Stimulated activated CD8-positive, alpha-beta memory T cell treated with anti-CD3 and anti-CD28 coated beads, Interleukin-2, amount 100 ng/mL, for 48 hours (primary cell): ENCODE results near the gene OXER1.

ENCODE experiments used
- DNase-seq, 2 donors: peaks; one replicate each; pipeline ENCODE4 v3.0.0-alpha.2; 2020; ENCODE audit warnings: low read depth in 2 of 2

The OXER1 gene

DNA sequence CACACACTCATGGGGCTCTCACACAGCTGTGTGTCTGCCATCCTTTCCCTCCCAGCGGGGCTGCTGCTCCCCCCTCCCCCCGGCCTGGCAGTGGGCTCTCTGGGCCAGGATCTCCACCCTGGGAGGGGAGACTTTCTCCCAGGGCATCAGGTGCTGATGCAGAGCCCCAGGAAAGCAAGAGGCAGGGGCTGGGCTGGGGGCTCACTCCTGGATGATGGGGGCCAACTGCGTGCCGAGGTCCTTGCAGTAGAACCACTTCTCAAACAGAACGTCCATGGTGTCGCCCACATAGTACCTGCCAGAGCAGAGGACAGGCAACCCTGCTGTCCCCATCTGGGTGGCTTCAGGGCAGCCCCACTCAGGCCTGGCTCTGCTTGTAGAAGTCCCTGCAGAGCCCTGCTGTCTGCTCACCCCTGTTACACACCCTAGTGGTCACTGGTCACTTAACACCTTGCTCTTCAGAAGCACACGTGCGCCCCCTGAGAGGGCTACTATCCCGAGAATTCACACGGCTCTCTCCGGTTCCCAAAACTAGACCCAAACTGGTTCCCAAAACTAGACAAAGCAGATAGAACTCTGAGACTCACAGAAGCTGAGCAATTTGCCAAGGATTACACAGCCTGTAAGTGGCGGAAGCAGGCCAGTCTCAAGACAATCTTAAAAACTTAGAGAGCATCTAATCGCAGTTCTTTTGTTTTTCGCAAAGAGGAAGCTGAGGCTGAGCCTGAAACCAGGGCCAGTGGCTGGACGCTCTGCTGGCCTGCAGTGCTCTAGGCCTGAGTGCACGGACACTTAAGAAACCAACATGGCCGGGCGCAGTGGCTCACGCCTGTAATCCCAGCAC is 6.6 kb upstream of the OXER1 start:
- DNase-seq = no peak

DNA sequence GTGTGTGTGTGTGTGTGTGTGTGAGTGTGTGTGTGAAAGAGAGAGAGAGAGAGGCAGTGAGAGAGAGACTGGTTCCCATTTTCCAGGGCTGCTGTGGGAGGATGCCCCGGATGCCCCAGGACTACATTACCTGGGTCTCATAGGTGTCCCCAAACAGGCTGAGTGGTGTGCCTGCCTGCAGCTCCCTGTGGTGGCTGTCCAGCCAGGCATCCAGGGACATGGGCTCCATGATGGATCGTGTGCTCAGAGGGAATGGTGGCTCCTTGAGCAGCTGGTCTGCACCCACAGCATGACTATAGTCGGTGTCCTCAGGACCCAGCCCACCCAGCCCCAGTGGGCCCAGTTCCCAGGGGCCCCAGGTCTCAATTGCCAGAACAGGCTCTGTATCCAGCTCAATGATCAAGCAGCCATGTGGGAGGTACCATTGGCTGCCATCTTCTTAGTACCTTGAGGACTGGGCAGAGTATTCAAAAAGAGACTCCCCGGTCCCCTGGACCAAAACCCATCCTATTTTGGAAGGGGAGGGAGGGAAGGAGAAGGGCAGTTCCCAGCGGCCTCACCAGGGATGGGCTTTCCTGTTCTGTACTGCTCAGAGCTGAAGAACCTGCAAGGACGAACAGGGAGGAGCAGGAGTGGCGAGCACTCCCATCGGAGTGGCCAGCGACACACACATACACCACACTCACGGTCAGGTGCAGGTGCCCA is 5.8 kb upstream of the OXER1 start:
- DNase-seq = no peak

DNA sequence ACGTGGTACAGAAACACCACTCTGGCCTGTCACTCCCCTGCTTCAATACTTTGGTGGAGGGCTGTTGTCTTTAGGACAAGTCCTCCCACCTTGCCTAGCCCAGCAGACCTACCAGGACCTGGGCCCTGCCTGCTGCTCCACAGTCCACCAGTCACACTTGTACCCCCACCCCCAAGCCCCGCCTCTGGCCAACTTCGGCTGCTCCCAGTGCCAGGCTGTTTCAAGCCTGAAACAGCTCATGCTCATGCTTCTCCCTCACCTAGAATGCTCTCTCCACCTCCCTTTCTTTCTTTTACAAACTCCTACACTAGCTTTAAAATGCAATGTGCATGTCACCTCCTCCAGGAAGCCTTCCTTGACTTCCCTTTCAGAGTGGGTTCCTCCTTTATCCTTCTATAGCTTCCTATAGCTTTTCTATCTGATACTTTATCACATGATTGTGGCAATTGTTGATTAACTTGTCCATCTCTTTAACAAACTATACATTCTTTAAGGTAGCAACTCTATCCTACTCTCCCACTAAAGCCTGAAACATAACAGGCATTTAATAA is 4.8 kb upstream of the OXER1 start:
- no peak for DNase-seq

- no peak for DNase-seq
Measured at GRCh38 chr2:42767899-42768705, 4.2 kb upstream of the OXER1 start.

GRCh38 chr2:42767080-42767898 is 3.4 kb upstream of the OXER1 start:
- DNase-seq = no peak

DNA sequence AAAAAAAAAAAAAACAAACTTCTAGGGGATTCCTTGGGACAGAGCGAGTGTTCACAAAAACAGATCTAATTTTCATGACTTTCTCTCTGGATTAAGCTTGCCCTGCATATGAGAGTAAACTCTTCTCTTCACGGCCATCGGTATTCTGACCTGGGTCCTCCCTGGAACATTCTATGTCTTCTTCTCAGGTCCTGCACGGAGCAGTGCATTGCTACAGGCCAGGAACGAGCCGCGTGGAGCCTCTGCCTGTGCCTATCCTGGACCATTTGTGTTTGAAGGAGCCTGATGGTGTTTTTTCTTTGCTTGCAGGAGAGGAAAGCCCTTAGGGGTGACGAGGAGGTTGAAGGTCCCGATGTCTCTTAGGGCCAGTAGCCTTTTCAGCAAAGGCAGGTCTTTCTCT is 1.8 kb upstream of the OXER1 start:
- DNase-seq = no peak

DNA sequence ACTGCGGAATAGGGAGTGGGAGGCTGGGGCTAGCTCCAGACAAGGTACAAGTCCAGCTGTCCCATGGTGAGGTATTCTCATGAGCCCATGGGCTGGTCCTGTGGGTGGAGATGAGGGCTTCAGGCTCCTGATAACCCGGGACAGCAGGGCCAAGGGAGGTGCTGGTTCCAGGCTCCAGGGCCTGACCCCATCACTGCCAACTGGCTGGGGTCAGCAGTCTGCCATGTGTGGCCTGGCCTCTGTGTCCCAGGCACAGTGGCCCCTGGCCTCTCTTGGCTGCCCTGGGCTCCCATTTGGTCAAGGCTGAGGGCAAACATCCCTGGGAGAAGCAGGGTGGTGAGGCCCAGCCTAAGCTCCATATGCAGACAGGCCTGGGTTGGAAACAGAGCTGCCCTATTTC is 966 bp upstream of the OXER1 start:
- no peak for DNase-seq

- DNase-seq = no peak
Measured at GRCh38 chr2:42762823-42763804, 821 bp downstream of the OXER1 start.

- DNase-seq = no peak
Measured at GRCh38 chr2:42762155-42762554, 1.8 kb downstream of the OXER1 start.

DNA sequence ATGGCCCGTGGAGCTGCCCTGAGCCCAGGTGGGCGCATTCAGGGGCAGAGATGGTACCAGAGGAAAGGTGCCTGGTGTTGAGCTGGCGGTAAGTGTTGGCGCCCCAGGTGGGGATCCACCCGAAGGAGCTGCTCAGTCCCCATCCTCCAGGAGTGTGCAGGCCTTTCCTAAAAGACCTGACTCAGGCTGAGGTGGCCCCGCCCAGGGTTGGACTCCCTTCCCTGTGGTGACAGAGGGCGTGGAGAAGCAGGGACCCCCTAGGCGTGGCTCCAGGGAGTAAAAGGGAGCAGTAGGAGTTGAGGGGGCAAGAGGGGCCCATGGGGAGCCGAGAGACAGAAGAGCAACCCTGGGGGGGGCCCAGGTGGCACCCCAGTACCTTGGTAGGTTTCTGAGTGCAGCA is 2.4 kb downstream of the OXER1 start:
- DNase-seq = no peak

- no peak for DNase-seq
Measured at GRCh38 chr2:42758751-42759150, 5.2 kb downstream of the OXER1 start.

DNA sequence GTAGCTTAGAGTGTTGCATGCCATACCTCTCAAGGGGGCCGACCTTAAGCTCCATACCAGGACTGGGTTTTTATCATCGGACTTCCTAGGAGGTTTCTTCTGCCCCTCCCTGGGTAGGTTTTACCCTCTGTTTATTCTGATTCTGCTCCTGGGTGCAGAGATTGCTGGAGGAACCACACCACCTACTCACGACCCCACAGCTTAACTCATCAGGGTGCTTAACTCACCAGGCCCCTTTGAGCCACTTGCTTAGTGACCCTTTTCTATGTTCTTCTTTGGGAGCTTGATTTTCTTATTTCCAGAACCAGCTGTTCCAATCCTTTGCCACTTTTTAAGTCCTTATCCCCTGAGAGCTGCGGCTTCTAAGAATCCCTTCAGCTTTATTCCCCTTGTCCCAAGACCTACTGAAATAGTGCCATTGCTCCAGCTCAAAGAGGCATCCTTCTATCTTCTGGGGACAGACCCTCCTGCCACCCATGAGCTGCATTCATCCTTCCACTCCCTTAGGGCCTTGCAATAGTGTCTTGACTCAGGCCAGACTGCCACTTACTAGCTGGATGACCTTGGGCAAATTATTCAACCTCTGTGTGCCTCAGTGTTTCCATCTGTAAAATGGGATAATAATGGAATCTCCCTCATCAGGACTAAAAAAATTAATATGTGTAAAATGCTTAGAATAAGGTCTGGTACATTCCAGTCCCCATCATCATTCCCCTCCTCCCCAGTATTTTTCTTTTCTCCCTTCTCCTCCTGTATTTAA is 5.8 kb downstream of the OXER1 start:
- DNase-seq = no peak

DNA sequence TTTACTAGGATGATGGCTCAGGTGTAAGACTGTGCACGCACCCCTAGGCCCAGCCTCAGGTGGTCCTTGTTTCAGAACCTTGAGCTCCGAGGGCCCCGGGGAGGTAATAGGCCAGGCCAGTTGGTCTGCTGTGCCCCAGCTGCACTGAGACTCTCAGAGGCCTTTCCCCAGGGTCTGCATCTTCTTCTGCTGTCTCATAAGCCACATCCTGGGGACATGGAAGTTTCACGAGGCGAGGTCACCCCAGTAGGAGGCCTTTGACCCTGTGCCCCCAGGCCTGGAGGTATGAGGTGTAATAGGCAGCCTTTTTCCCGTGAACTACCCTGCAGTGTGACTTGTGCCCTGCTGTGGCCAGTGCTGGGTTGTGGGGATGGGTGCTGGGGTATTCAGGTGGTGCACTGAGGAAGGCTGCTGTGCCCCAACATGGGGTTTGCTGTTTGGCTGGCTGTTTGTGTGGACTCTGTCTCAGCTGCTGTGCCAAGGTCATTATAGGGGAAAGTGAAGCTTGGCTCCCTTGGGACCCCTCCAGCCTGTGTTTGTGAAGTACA is 6.9 kb downstream of the OXER1 start:
- no peak for DNase-seq

DNA sequence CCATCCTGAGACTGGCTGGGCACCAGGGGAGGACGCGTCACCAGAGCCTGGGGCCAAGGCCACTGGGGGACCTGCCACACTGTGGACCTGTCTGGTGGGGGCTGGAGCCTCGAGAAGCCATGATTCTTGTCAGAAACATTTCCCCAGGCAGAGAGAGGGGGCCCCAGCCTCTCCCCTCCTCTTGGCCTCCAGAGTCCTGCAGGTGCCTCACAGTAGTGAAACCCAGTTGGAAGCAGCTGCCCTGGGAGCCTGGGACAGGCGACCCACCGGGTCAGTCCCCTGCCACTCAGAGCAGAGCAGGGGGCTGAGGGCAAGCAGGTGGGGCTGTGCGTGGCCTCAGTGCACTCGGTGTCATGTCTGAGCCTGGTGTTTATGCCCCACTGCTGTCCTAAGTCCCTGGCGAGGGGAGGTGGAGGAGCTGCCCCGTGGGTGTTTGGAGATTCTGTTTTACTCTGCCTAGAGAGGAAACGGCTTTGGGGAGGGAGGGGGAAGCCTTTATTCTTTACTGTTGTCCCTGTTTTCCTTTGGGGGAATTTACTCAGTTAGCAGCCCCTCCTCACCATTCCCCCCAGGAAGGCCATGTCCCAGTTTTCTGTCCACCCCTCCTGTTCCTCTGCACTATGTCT is 7.7 kb downstream of the OXER1 start:
- DNase-seq = no peak

DNA sequence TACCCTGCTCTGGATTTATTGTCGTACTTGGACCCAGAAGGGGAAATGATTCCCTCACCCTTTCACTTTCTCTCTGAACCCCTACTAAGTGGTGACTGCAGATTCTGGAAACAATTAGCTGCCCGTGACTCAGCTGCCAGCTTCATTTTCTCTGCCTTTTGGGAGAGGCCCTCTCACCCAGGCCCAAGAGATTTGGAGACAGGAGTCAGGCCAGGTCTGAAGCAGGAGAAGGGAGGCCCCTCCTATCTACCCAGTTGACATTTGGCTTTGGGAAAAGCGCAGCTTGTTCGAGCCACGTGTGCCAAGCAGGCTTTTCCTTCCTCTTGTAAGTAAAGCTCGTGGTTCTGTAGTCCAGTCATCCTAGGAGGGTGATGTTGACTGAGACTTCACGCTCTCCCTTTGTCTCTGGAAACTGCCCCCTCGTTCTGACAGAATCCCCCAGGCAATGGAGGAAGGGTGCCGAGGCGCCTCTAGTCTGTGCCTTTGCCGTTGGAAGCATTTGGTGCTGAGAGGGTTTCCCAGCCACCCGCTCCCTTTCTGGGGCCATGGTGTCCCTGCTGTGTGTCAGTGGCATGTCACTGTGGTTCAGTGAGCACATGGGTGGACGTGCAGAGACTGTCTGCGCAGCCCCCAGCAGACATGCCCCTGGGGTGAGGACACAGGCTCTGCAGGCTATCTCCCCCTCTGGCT is 8.6 kb downstream of the OXER1 start:
- DNase-seq = no peak

DNA sequence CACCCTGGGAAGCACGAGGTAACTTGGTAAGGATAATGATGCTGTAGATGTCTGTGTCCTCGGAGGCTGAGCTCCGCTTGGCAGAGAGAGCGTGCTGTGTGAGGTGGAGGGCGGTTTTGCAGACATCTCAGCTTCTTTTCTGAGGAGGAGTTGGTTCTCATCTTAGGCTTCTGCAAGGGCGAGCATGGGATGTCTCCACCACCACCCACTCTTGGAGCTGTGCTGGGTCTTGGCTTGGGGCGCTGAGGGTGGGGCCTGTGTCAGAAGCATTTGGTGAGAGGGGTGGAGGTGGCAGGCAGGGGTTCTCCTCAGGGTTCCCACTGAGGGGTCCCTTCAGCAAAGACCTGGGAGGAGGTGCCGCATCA is 9.2 kb downstream of the OXER1 start:
- no peak for DNase-seq

- no peak for DNase-seq
Measured at GRCh38 chr2:42754021-42754775, 9.7 kb downstream of the OXER1 start.
